HG02678 (cell line): Measurements from ENCODE around the gene CFAP45.

ENCODE experiments used
- ATAC-seq: cut with Tn5 transposase; IDR thresholded peaks from one replicate; pipeline ENCODE4 v1.9.1; 2021; ENCODE audit warnings: mild to moderate bottlenecking, moderate library complexity; ENCODE audit not compliant: unreplicated experiment

CFAP45 gene

GRCh38 chr1:159883134-159883533 is 16.8 kb downstream of the CFAP45 start:
- ATAC-seq, result no peak

- no peak for ATAC-seq
Observed at GRCh38 chr1:159882527-159882862, 17.5 kb downstream of the CFAP45 start.

GRCh38 chr1:159881622-159882526 is 18.1 kb downstream of the CFAP45 start:
- no peak for ATAC-seq

GRCh38 chr1:159880430-159880829 is 19.5 kb downstream of the CFAP45 start:
- ATAC-seq, result no peak

DNA sequence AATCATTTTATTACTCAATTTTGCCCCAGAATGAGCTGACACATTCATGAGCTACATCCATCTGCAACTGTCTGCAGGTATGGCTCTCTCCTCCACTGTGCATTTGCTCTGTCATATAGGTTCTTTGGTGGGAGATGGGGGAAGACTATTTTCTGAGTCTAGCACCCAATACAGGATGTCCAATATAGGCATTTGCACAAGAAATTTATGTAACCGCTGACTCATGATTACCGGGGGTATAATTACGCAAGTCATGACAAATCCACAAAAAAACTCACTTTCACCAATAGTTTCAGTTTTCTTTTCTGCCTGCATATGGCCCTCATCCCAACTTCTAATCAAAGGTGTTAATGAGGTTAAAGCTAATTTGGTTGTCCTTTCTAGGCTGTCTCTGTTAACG is 20.0 kb downstream of the CFAP45 start:
- no peak for ATAC-seq

- no peak for ATAC-seq
Observed at GRCh38 chr1:159879136-159879535, 20.8 kb downstream of the CFAP45 start.

DNA sequence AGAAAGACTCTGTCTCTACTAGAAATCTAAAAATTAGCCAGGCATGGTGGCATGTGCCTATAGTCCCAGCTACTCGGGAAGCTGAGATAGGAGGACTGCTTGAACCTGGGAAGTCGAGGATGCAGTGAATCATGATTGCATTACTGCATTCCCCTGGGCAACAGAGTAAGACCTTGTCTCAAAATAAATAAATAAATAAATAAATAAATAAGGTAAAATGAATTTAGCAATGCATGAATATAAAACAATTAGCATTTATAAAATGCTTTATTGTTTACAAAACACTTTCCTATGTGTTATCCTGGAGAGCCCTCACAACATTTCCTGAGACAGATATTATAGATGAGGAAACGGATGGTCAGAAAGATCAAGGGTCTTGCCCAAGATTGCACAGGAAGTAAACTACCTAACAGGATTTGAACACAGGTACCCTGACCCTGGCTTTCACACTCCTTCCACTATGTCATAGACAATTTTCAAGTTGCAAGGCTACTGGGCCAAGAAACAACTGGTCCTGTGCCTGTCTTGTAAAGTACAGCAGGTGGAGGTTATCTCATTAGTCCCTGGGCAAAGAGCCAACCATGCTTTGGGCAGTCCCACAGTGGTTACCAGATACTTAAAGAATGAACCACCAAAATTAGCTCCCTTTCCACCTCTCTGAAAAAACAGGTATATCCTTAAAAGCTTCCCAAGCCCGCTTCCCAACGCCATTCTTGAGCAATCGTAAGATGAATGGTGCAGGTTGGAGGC is 22.1 kb downstream of the CFAP45 start:
- no peak for ATAC-seq

DNA sequence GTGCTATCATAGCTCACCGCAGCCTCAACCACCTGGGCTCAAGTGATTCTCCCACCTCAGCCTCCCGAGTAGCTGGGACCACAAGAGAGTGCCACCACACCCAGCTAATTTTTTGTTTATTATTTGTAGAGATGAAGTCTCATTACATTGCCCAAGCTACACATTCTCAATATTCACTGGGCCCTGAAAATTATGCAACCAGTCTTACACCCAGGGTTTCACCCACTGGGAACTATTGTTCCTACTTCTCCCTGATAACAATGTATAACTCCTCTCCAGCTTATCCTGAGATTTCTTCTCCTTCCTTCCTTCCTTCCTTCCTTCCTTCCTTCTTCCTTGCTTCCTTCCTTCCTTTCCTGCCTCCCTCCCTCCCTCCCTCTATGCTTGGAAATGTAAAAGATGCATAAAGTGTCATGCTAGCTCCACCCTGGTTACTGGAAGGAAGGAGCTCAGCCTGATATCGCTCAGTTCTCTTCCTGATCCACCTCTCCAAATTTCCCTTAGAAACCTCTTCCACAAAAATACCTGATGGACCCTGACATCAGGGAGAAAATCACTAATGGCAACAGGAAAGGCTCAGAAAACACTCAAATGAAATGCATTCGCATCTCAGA is 26.3 kb downstream of the CFAP45 start:
- ATAC-seq, result no peak

DNA sequence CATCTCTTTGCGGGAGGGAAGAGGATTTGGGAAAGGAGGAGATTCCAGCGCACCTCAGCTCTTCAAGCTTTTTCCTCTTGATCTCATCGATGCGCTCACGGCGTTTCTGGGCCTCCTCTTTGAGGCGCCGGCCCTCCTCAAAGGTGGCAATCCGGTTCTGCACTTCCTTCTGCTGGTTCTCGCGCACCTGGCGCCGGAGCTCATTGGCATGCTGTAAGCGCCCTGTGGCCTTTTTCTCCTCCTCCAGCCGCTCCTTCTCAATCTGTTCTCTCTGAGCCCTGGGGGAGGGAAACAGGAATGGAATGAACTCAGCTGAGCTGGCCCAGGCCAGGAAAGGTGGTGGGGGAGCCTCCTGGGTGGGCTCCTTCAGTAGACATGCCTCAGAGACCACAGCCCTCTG is 27.1 kb downstream of the CFAP45 start:
- ATAC-seq, result no peak

DNA sequence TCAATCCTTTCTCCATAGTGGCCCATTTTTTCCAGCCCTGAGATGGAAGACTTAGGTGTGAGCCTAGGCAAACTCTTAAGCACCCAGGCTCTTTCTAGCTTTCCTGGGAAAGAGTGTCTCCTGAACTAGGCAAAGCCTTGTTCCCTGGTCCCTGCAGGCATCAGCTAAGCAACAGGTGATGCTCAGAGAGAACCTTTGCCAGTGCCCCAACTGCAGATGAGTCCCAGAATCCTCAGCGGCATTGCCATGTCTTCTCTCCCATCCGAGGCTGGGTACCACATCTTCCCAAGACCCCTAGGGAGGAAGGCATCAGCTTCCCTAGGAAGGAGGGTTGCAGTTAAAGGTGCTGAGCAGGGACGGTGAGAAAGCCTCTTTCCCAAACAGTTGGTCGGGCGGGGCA is 29.3 kb downstream of the CFAP45 start:
- ATAC-seq, result no peak

GRCh38 chr1:159869607-159870006 is 30.4 kb downstream of the CFAP45 start:
- no peak for ATAC-seq

DNA sequence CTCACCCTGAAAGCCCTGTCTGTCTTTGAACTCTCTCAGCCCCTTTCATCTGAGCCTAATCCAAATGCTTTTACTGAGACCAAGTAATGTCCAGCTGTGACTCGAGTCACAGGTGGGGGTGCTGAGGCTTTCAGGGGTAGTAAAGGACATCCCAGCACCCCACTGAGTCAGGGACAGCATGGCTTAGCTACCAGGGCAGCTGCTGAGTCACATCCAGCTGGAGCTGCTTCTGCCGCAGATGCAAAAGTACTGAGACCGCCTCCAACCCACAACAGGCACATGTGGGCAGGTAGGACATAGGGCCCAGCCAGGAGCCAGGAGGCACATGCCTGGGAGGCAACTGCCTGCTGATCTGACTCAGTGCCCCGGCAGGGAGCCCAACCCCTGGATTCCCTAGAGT is 30.8 kb downstream of the CFAP45 start:
- ATAC-seq, result peak; percentile 58

DNA sequence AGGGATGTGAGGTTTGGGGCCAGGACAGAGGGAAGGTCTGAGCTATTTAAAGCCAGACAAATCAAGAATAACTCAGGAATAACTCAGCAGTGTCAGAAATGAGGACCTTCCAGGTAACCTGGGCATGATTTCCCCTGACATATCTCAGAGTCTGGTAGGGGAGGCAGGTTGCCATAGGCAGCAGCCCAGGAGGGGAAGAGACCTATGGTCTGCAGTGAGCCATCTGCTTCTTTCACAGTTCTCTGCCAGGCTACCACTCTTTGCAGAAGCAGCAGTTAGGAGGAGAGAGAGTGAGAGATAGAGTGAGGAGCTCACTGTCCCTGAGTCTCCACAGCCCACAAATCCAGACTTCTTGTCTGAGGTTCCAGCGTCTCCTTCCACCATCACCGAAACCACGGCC is 31.2 kb downstream of the CFAP45 start:
- no peak for ATAC-seq

GRCh38 chr1:159867664-159868026 is 32.3 kb downstream of the CFAP45 start:
- no peak for ATAC-seq

- no peak for ATAC-seq
Observed at GRCh38 chr1:159866905-159867663, 32.9 kb downstream of the CFAP45 start.

DNA sequence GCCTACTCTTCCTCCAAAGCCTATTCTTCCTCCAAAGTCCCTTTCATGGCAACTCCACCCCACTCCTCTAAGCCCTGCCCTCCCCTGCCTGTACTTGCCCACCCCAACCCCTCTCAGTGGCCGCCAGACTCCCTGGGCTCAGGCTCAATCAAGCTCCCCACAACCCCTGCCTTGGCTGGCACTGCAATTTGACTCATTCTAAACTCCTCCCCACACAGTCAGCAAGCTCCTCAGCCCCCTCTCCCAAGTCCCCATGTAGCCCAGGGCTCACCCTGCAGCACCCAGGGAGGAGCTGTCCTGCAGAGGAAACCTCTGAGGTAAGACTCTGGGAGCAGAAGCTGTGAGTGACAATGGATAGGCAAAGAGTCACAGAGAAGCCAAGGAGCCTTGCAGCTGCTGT is 33.9 kb downstream of the CFAP45 start:
- no peak for ATAC-seq

- no peak for ATAC-seq
Observed at GRCh38 chr1:159864262-159864661, 35.7 kb downstream of the CFAP45 start.

DNA sequence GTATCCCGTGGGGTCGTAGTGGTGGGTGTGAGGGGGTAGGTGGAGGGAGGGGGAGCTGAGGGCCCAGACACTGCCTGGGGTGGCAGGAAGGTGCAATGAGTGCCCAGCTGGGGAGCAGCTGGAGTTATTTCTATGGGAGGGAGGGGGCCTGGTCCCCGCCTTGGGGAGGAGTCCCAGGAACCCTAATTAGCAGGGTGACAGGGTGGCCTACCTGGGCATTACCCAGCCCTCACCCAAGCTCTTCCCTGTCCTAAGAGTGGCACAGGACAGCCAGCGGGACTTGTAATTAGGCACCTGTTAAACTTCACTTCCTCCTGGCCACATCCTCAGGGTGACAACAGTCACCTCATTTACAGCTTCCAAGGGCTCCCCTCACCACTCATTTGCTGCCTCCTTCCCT is 37.4 kb downstream of the CFAP45 start, which contains the start of gene VSIG8:
Gene VSIG8, minus strand, starts transcription at position 101 of the 400 bp plus-strand sequence. CDS start 136 bp downstream, outside the sequence.
- ATAC-seq, result no peak

- no peak for ATAC-seq
Observed at GRCh38 chr1:159862031-159862430, 37.9 kb downstream of the CFAP45 start.

DNA sequence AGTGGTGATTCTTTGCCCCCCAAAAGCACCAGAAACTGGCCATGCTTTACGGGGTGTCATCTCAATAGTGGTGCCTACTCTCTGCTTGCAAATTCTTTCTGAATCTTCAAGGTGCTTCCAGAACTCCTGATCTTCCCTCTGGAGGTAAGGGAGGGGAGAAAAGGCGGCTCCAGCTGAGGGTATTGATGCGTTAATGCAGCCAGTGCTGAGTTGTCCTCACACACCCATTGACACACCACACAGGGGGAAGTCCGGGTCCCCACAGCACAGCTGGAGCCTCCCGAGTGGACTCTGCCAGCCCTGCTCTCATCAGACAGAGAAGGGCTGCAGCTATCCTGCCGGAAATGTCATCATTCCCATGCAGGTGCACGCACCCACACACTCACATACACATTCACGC is 38.7 kb downstream of the CFAP45 start:
- no peak for ATAC-seq

DNA sequence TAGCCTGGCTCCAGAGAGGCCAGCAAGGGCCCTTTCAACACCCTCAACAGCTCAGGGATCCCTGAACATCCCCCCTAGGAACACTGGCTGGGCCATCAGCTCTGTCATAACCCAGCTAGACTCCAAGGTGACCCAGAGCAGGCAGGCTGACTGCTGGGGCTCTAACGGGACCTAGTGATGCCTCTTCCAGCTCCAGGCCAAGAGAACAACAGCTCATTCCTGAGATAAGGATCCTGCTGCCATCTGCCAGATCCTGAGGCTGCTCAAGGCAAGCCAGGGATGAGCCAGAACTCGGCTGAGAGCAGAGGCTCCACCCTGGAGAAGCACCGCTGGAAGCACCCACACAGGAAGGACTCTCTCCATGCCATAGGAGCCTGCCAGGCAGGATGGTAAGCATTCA is 39.5 kb downstream of the CFAP45 start:
- no peak for ATAC-seq
